B cell (primary cell): ENCODE results near the gene GPD1. TPM values are rescaled to one million over a fixed set of nuclear protein-coding genes. Genes with fewer than 3 reads are reported as not detected.

Experiments used
- ATAC-seq: fragments of 200-7000 bp; cut with Tn5 transposase; one replicate; pipeline ENCODE4 v1.10.0; 2021; ENCODE audit warnings: low read depth, mild to moderate bottlenecking, moderate number of reproducible peaks, moderate library complexity
- CTCF ChIA-PET: fragments of 350-600 bp; sonication (Branson Sonifier 250); formaldehyde crosslinking; loops from one replicate; lab custom pipeline; 2021; ENCODE audit warnings: antibody characterized with exemption, inconsistent platforms; lab: Charles Lee
- POLR2A ChIA-PET: fragments of 350-600 bp; sonication (Branson Sonifier 250); formaldehyde crosslinking; loops from one replicate; lab custom pipeline; 2021; ENCODE audit warnings: antibody characterized with exemption; lab: Charles Lee
- DNase-seq: peaks from one replicate; pipeline ENCODE4 v3.0.0; 2013
- H2AFZ ChIP-seq: 2 replicates; pipeline ENCODE4 v1.6.1; 2012; ENCODE audit warnings: mild to moderate bottlenecking, low read depth, low read length; ENCODE audit not compliant: insufficient read depth, poor library complexity, severe bottlenecking
- H3K27ac ChIP-seq, 2 donors: 1 replicate in 1 of 2; 2 replicates in 1 of 2; pipeline ENCODE4 v1.5.1; 2012 to 2013; ENCODE audit warnings: low read length in 2 of 2, mild to moderate bottlenecking in 2 of 2, moderate library complexity in 1 of 2
- H3K27me3 ChIP-seq, 4 experiments: fragments of 200-600 bp in 1 of 4; sonication (generic) in 1 of 4; replicated peaks in 1 of 4; 1 replicate in 2 of 4; 2 replicates in 2 of 4; pipeline versions ENCODE4 v1.6.1 to v1.7.0; 2013 to 2016; ENCODE audit warnings: low read length in 3 of 4, mild to moderate bottlenecking in 2 of 4, mixed read lengths in 1 of 4, moderate library complexity in 1 of 4; ENCODE audit not compliant: insufficient read depth in 4 of 4, control insufficient read depth in 3 of 4; ENCODE audit errors: control extremely low read depth in 1 of 4
- H3K36me3 ChIP-seq, 2 experiments: replicated peaks in 1 of 2; 1 replicate in 1 of 2; 2 replicates in 1 of 2; pipeline versions ENCODE4 v1.6.1 to v1.7.1; 2013; ENCODE audit warnings: low read length in 1 of 2; ENCODE audit not compliant: insufficient read depth in 2 of 2, control insufficient read depth in 1 of 2; ENCODE audit errors: control extremely low read depth in 1 of 2, extremely low read depth in 1 of 2
- H3K4me1 ChIP-seq, 2 donors: fragments of 200-600 bp in 1 of 2; sonication (generic) in 1 of 2; 1 replicate in 1 of 2; 2 replicates in 1 of 2; pipeline versions ENCODE4 v1.5.1 to v1.6.1; 2013 to 2017; ENCODE audit warnings: low read length in 2 of 2; ENCODE audit not compliant: control insufficient read depth in 2 of 2, insufficient read depth in 2 of 2
- H3K4me2 ChIP-seq: replicated peaks from 2 replicates; pipeline ENCODE3; 2012; ENCODE audit warnings: mild to moderate bottlenecking, low read depth, low read length; ENCODE audit not compliant: poor library complexity, severe bottlenecking
- H3K4me3 ChIP-seq, 5 experiments: fragments of 200-600 bp in 1 of 5; sonication (generic) in 1 of 5; 1 replicate in 3 of 5; 2 replicates in 2 of 5; pipeline versions ENCODE4 v1.5.1 to v1.7.0; 2011 to 2016; ENCODE audit warnings: low read length in 4 of 5, mild to moderate bottlenecking in 4 of 5, low read depth in 2 of 5, control low read depth in 1 of 5, moderate library complexity in 1 of 5; ENCODE audit not compliant: insufficient read depth in 1 of 5; ENCODE audit errors: control extremely low read depth in 1 of 5, extremely low read depth in 1 of 5
- H3K79me2 ChIP-seq: fragments of 200-600 bp; sonication (generic); one replicate; pipeline ENCODE4 v1.6.0; 2016; ENCODE audit warnings: low read length; ENCODE audit not compliant: control insufficient read depth, insufficient read depth
- H3K9ac ChIP-seq: fragments of 200-600 bp; sonication (generic); 2 replicates; pipeline ENCODE4 v1.6.1; 2017; ENCODE audit warnings: mild to moderate bottlenecking, low read length, moderate library complexity
- H3K9me3 ChIP-seq, 3 donors: one replicate each; pipeline versions ENCODE4 v1.6.1 to v1.7.1; 2013; ENCODE audit warnings: low read length in 2 of 3; ENCODE audit not compliant: control insufficient read depth in 2 of 3, insufficient read depth in 1 of 3; ENCODE audit errors: control extremely low read depth in 1 of 3
- H4K20me1 ChIP-seq: 2 replicates; pipeline ENCODE4 v1.6.0; 2012; ENCODE audit warnings: mild to moderate bottlenecking, low read length; ENCODE audit not compliant: insufficient read depth, control insufficient read depth, poor library complexity, severe bottlenecking
- H3K27ac Mint-ChIP-seq: one replicate; pipeline ENCODE4 v1.8.0; 2021; ENCODE audit warnings: mixed read lengths
- H3K27me3 Mint-ChIP-seq: one replicate; pipeline ENCODE4 v1.8.0; 2021; ENCODE audit warnings: mixed read lengths
- H3K4me1 Mint-ChIP-seq: one replicate; pipeline ENCODE4 v1.8.0; 2021; ENCODE audit warnings: mixed read lengths
- H3K4me3 Mint-ChIP-seq: one replicate; pipeline ENCODE4 v1.8.0; 2021; ENCODE audit warnings: mixed read lengths
- H3K9me3 Mint-ChIP-seq: one replicate; pipeline ENCODE4 v1.8.0; 2022; ENCODE audit warnings: mixed read lengths; ENCODE audit not compliant: insufficient read depth
- EZH2 ChIP-seq: IDR thresholded peaks from 2 replicates; pipeline ENCODE4 v1.6.1; 2012; ENCODE audit warnings: borderline replicate concordance, low read depth, mild to moderate bottlenecking, moderate library complexity, low read length; ENCODE audit not compliant: insufficient read depth, poor library complexity, severe bottlenecking
- WGBS: methylation state at CpG from one replicate; pipeline ENCODE4 v1.1.5; 2013; ENCODE audit warnings: missing lambda C conversion rate; ENCODE audit not compliant: insufficient coverage; 5-methylcytosine and 5-hydroxymethylcytosine counted together
- intact Hi-C: fragments of 100-400 bp; cut with micrococcal nuclease; formaldehyde crosslinking; loops from one replicate; pipeline ENCODE4 v1.10.0; 2022
- polyA plus RNA-seq: library from polyadenylated mRNA; depleted of rRNA; stranded (reverse); fragments of >200 nt; gene quantifications from 2 replicates; pipeline ENCODE4 v1.2.3, GENCODE V29; 2012
- total RNA-seq, 2 donors: library from RNA; stranded (reverse); fragments of 120-200 nt in 1 of 2; gene quantifications; 1 replicate in 1 of 2; 2 replicates in 1 of 2; pipeline versions ENCODE4 v1.2.3 to v1.2.4, GENCODE V29; 2013 to 2022
- TF ChIP-seq, protein P1 (sequence below): fragments of 200-600 bp; IDR thresholded peaks from one replicate; pipeline ENCODE4 v1.8.0; 2022; ENCODE audit warnings: antibody characterized with exemption, mild to moderate bottlenecking

Gene GPD1
- total and polyA plus RNA-seq, 2 donors (not counting 1 experiment from before 2014, with no cell fraction given), result 0.54 to 1.1 TPM

DNA sequence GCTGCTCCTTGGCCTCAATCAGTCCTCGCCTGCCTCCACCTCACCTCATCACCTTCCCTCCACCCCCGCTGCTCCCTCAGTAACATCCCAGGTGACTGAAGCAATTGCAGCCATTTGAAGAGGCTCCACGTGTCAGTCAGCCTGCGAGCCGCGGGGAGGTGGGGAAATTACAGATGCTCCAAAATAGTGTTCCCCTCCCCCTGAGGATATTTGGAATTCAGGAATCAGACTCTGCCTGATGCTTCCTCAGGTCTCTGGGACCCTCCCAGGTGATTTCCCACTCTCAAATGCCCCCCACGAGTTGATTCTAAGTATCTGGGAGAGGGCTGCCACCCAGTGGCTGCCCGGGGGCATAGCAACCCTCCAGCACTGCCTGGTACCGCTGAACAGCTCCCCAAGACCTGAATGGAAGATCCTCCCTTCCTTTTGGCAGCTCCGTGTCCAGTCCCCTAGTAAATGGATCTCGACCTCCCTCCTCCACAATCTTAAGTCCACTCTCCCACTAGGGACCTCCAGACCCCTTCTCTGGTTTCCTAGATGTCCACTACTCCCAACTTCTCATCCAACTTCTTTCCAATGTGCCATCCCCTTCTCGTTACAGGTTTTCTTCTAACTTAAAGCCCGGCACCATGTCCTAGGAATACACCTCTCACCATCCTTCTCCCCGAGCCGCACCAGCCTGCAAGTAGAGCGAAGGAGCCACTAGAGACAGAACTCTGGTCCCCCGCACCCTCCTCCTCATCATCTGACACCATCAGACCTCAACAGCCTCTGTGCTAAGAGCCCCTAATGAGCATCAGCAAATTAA is 47.8 kb upstream of the GPD1 start:
- Histone ChIP-seq H3K4me3 (peak overlapping the region in 2 of 5 experiments; percentile 13 to 21), H3K79me2 (no peaks in the 10 kb centered on the region), H3K27me3 (peaks cover 0 to 60% (median 27%) of the 10 kb centered on the region in 4 experiments), H3K4me2 (peak overlapping the region; percentile 94), H3K36me3 (no peaks in the 10 kb centered on the region), H3K9me3 (peaks cover 0 to 4% (median 0%) of the 10 kb centered on the region in 3 donors), H2AFZ (peak overlapping the region; percentile 35), H4K20me1 (no peaks in the 10 kb centered on the region), H3K27ac (no peak overlapping the region), H3K9ac (no peak overlapping the region), H3K4me1 (peaks cover 22 to 23% of the 10 kb centered on the region in 2 donors)
- no peak for TF ChIP-seq EZH2
- TF ChIP-seq, protein P1, sequence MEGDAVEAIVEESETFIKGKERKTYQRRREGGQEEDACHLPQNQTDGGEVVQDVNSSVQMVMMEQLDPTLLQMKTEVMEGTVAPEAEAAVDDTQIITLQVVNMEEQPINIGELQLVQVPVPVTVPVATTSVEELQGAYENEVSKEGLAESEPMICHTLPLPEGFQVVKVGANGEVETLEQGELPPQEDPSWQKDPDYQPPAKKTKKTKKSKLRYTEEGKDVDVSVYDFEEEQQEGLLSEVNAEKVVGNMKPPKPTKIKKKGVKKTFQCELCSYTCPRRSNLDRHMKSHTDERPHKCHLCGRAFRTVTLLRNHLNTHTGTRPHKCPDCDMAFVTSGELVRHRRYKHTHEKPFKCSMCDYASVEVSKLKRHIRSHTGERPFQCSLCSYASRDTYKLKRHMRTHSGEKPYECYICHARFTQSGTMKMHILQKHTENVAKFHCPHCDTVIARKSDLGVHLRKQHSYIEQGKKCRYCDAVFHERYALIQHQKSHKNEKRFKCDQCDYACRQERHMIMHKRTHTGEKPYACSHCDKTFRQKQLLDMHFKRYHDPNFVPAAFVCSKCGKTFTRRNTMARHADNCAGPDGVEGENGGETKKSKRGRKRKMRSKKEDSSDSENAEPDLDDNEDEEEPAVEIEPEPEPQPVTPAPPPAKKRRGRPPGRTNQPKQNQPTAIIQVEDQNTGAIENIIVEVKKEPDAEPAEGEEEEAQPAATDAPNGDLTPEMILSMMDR, result peak; percentile 97
- intact Hi-C loops, result loop anchor here (1.0 to 5.0 kb wide), 2 partner anchors 17 to 189 kb away; no protein-coding TSS in a partner anchor
- Mint-ChIP-seq H3K4me3 (peak overlapping the region; percentile 92), H3K9me3 (no peaks in the 10 kb centered on the region), H3K27ac (peak overlapping the region; percentile 34), H3K4me1 (peaks cover 21% of the 10 kb centered on the region), H3K27me3 (peaks cover 67% of the 10 kb centered on the region)
- ChIA-PET POLR2A (no interaction called here), CTCF (interaction anchor here (0.7 to 4.8 kb wide), 20 partner anchors 8 to 278 kb away, joined by 3 to 90 read pairs (median 5); no protein-coding TSS in a partner anchor)
- ATAC-seq (peak; percentile 79), DNase-seq (peak; percentile 79)
- 9% methylated on average over 16 of the region's 17 CpGs for WGBS

DNA sequence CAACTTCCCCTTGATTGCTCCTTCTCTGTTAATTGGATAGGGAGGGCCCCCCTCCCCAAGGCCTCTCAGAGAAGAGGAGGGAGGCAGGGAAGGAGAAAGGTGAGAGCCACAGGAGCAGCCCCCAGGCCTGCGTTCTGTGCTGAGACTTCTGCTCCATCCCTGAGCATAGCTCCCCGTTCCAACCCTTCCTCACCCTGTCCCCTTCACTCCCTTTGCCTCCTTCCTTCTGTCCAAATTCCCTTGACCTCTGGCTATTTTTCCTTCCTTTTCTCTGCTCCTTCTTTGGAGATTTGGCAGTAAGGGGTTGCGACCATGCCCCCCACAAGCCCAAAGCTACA is 47.2 kb upstream of the GPD1 start:
- Histone ChIP-seq H3K27me3 (peaks cover 0 to 55% (median 24%) of the 10 kb centered on the region in 4 experiments), H3K4me2 (peak overlapping the region; percentile 94), H3K36me3 (no peaks in the 10 kb centered on the region), H3K4me1 (peaks cover 22 to 23% of the 10 kb centered on the region in 2 donors), H2AFZ (no peak overlapping the region), H3K4me3 (peak overlapping the region in 2 of 5 experiments; percentile 51 to 62), H4K20me1 (no peaks in the 10 kb centered on the region), H3K27ac (no peak overlapping the region), H3K79me2 (no peaks in the 10 kb centered on the region), H3K9ac (no peak overlapping the region), H3K9me3 (peaks cover 0 to 4% (median 0%) of the 10 kb centered on the region in 3 donors)
- Mint-ChIP-seq H3K27ac (no peak overlapping the region), H3K27me3 (peaks cover 67% of the 10 kb centered on the region), H3K4me1 (peaks cover 20% of the 10 kb centered on the region), H3K4me3 (peak overlapping the region; percentile 92), H3K9me3 (no peaks in the 10 kb centered on the region)
- CTCF ChIA-PET, result interaction anchor here (0.7 to 4.8 kb wide), 16 partner anchors 9 to 279 kb away, joined by 3 to 90 read pairs (median 5); no protein-coding TSS in a partner anchor
- POLR2A ChIA-PET, result no interaction called here
- DNase-seq (no peak), ATAC-seq (no peak)
- 13% methylated on average over 1 of the region's 3 CpGs for WGBS
- intact Hi-C loops, result loop anchor here (5.0 kb wide), 1 partner anchor 189 kb away; no protein-coding TSS in a partner anchor
- TF ChIP-seq, protein P1, result no peak
- no peak for TF ChIP-seq EZH2
